ENCODE measurements around the gene COL20A1.

The COL20A1 gene

GRCh38 chr20:63288581-63289251, 4.3 kb upstream of the COL20A1 start:
- Histone ChIP-seq H3K27ac (no peak overlapping the region), H3K36me3 (peaks cover 59% of the 10 kb centered on the region), H3K4me3 (ENCODE audit: low read depth in 1 of 2, low read length in 1 of 2) (no peak overlapping the region), H3K9me3 (no peaks in the 10 kb centered on the region), H3K27me3 (peaks cover 17% of the 10 kb centered on the region), H3K4me1 (ENCODE audit: control insufficient read depth in 1 of 2, insufficient read depth in 1 of 2, low read depth in 1 of 2, low read length in 1 of 2) (no peaks in the 10 kb centered on the region)
- TF ChIP-seq CTCF (IDR thresholded peaks at IDR 0.05) = no peak

- Histone ChIP-seq H3K9me3 (no peaks in the 10 kb centered on the region), H3K4me1 (ENCODE audit: control insufficient read depth in 1 of 2, insufficient read depth in 1 of 2, low read depth in 1 of 2, low read length in 1 of 2) (no peaks in the 10 kb centered on the region), H3K4me3 (ENCODE audit: low read depth in 1 of 2, low read length in 1 of 2) (no peak overlapping the region), H3K36me3 (peaks cover 53% of the 10 kb centered on the region), H3K27ac (no peak overlapping the region), H3K27me3 (peaks cover 25% of the 10 kb centered on the region)
- no peak for TF ChIP-seq CTCF (IDR thresholded peaks at IDR 0.05)
These were observed 3.5 kb upstream of the COL20A1 start for GRCh38 chr20:63289311-63290135.

- H3K4me1 ChIP-seq (ENCODE audit: control insufficient read depth in 1 of 2, insufficient read depth in 1 of 2, low read depth in 1 of 2, low read length in 1 of 2) = no peaks in the 10 kb centered on the region
- no peaks in the 10 kb centered on the region for H3K9me3 ChIP-seq
- no peak for TF ChIP-seq CTCF (IDR thresholded peaks at IDR 0.05)
- peaks cover 32% of the 10 kb centered on the region for H3K27me3 ChIP-seq
- H3K27ac ChIP-seq = no peak overlapping the region
- H3K4me3 ChIP-seq (ENCODE audit: low read depth in 1 of 2, low read length in 1 of 2) = no peak overlapping the region
- peaks cover 47% of the 10 kb centered on the region for H3K36me3 ChIP-seq
These were observed 2.8 kb upstream of the COL20A1 start for GRCh38 chr20:63290136-63290676.

GRCh38 chr20:63290677-63291472, 2.1 kb upstream of the COL20A1 start:
- H3K4me3 ChIP-seq (ENCODE audit: low read depth in 1 of 2, low read length in 1 of 2) = no peak overlapping the region
- peaks cover 38% of the 10 kb centered on the region for H3K27me3 ChIP-seq
- H3K27ac ChIP-seq = no peak overlapping the region
- no peaks in the 10 kb centered on the region for H3K4me1 ChIP-seq (ENCODE audit: control insufficient read depth in 1 of 2, insufficient read depth in 1 of 2, low read depth in 1 of 2, low read length in 1 of 2)
- H3K9me3 ChIP-seq = no peaks in the 10 kb centered on the region
- TF ChIP-seq CTCF (IDR thresholded peaks at IDR 0.05) = no peak
- H3K36me3 ChIP-seq = peaks cover 40% of the 10 kb centered on the region

- peaks cover 31% of the 10 kb centered on the region for H3K36me3 ChIP-seq
- no peak for TF ChIP-seq CTCF (IDR thresholded peaks at IDR 0.05)
- H3K4me1 ChIP-seq (ENCODE audit: control insufficient read depth in 1 of 2, insufficient read depth in 1 of 2, low read depth in 1 of 2, low read length in 1 of 2) = no peaks in the 10 kb centered on the region
- H3K27me3 ChIP-seq = peaks cover 48% of the 10 kb centered on the region
- H3K4me3 ChIP-seq (ENCODE audit: low read depth in 1 of 2, low read length in 1 of 2) = no peak overlapping the region
- no peak overlapping the region for H3K27ac ChIP-seq
- H3K9me3 ChIP-seq = no peaks in the 10 kb centered on the region
These were observed 1.2 kb upstream of the COL20A1 start for GRCh38 chr20:63291811-63292210.
